HG02759 (cell line): Measurements from ENCODE around the gene CCDC15.

Experiments
- ATAC-seq: cut with Tn5 transposase; IDR thresholded peaks from one replicate; pipeline ENCODE4 v1.9.1; 2021; ENCODE audit warnings: mild to moderate bottlenecking, moderate library complexity; ENCODE audit not compliant: unreplicated experiment

CCDC15 gene

GRCh38 chr11:125062931-125063428, 109.0 kb downstream of the CCDC15 start, which contains the start of gene SLC37A2:
Gene SLC37A2, plus strand, starts transcription at chr11:125063305. Its CDS starts 63 bp downstream, at chr11:125063368.
- ATAC-seq = peak; percentile 90

DNA sequence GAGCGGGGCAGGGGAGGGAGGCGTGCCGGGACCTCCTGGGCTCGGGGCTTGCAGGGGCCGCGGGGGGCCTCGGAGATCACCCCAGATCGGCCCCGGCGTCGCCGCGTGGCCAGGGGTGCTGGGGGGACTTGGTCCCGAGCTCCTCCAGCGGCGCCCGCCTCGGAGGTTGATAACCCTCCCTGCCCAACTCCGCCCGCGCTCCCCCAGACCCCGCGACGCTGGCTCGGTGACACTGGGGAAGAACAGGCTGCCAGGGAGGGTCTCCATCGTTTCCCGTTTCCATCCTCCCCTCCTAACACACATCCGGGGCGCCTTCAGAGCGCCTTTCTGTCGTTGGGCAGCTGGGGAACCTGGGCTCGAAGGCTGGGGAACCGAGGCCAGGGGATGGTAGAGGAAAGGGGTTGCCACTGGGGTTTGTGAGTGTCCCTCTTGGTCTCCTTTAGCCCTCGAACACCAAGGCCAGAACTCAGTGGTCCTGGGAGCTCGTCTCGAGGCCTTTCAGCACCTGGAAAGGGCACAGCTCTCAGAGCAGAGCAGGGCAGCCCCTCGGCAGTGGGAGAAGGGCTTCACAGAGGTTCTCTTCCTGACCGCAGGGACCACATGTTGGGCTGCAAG, 109.5 kb downstream of the CCDC15 start:
- ATAC-seq = peak; percentile 23

DNA sequence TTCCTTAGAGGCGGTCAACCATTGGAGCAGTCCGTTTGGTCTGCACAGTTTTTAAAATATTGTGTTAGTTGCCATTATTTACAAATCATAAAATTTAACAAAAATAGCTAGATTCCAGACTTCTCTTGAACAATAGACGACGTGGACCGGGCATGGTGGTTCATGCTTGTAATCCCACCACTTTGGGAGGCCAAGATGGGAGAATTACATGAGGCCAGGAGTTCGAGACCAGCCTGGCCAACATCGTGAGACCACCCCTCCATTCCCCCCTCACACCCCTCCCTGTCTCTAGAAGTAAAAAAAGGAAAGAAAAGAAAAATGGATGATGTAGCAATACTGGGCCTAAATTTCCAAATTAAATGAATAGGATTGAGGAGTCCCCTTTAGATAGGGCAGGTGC, 110.1 kb downstream of the CCDC15 start:
- ATAC-seq = no peak

DNA sequence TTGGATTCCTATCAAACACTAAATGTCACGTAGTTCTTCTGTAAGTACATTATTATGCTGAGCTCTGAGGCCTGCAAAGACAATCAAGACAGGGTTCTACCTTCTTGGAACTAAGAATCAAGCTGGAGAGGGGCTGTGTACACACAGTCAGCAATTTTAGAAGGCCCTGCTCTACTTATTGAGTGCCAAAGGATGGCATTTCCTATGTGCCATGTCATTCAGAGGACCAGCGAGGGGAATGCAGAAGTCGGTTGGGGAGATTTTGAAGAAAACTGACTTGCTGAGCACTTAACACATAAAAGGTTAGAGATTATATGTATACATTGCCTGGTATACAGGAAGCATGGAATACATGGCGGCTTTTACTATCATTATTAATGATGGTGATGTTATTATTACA, 114.4 kb downstream of the CCDC15 start:
- ATAC-seq = no peak

- no peak for ATAC-seq
These were observed 115.0 kb downstream of the CCDC15 start for GRCh38 chr11:125069008-125069407.

- ATAC-seq = no peak
These were observed 115.8 kb downstream of the CCDC15 start for GRCh38 chr11:125069796-125070195.

DNA sequence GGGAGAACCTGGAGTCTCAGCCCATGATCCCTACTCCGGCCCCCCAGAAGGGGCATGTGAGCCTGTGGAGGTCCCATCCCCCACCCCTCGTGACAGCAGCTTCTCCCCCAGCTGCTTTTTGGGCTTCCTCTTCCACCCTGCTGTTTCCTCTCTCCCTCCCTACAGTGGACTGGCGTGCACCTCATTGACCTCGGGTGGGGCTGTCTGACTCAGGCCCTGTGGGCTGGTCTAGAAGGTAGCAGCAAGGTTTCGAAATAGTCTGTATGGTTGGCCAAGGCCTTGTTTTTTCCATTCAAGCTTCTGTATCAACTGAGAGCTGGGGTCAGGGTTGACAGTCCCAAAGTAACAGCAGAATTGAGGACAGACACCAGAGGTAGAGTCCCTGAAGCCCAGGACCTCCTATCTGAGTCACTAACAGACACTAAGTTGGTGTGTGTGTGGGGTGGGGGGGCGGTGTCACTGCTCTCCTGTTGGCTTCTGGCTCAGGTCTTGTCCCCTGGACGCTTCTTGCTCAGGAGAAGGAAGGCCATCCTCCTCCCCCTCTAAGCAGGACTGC, 116.8 kb downstream of the CCDC15 start:
- peak; percentile 71 for ATAC-seq

DNA sequence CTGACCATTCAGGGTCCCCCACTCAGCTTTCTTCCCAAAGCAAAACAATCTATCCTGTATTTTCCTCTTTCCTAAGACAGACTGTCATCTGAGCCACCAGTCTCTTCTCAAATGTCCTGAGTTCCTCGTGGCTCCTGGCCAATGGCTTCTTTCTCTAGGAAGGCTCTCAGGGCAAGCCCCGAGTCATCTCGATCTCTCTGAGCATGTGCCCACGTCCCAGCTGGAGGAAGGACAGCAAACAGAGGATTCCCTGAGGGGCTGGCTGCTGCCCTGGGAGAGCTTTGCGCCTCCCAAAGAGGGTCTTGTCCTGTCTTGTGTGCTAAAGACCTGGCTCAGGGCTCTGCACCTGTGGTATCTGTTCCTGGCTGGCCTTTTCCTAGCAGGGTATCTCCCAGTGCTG, 117.4 kb downstream of the CCDC15 start:
- ATAC-seq = no peak

DNA sequence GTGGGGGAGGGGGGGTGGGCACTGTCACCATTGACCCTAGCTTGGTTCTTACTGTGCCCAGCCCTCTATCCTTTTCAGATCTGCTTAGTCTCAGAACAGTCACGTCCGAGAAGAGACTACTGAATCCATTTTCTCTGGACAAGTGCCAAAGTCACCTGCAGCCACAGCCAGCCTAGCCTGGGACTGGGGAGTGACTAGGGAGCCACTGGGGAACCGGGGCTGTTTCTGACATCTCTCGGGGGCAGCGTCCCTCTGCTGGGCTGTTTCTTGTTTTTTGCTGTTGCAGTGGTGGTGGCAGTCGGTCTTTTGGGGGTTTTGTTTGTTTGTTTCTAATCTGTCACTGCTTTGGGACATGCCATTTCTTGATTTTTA, 117.8 kb downstream of the CCDC15 start:
- ATAC-seq = no peak

- ATAC-seq = peak; percentile 78
These were observed 118.4 kb downstream of the CCDC15 start for GRCh38 chr11:125072218-125072960.

GRCh38 chr11:125072961-125073590, 119.1 kb downstream of the CCDC15 start:
- no peak for ATAC-seq

- ATAC-seq = no peak
These were observed 119.8 kb downstream of the CCDC15 start for GRCh38 chr11:125073616-125074483.

- ATAC-seq = no peak
These were observed 120.7 kb downstream of the CCDC15 start for GRCh38 chr11:125074511-125075241.

DNA sequence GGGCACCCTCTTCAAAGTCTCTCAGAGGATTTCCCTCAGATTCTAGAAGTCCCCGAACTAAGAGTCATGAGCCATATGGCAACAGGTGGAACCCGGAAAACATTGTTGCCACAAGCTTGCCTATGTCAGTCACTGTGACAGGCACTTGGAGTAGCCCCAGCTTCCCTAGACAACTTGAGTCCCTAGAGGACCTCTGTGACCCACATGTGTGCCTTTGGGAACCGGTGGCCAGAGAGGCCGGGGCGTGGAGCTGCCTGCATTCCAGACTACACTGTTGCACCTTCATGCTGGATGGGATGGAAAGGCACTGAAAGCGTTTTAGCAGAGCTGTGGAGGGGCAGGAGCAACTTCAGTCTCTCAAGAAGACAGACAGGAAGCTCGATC, 121.2 kb downstream of the CCDC15 start:
- ATAC-seq = no peak

- no peak for ATAC-seq
These were observed 121.9 kb downstream of the CCDC15 start for GRCh38 chr11:125075900-125076317.

- no peak for ATAC-seq
These were observed 122.5 kb downstream of the CCDC15 start for GRCh38 chr11:125076378-125076945.

- no peak for ATAC-seq
These were observed 124.0 kb downstream of the CCDC15 start for GRCh38 chr11:125078016-125078415.

DNA sequence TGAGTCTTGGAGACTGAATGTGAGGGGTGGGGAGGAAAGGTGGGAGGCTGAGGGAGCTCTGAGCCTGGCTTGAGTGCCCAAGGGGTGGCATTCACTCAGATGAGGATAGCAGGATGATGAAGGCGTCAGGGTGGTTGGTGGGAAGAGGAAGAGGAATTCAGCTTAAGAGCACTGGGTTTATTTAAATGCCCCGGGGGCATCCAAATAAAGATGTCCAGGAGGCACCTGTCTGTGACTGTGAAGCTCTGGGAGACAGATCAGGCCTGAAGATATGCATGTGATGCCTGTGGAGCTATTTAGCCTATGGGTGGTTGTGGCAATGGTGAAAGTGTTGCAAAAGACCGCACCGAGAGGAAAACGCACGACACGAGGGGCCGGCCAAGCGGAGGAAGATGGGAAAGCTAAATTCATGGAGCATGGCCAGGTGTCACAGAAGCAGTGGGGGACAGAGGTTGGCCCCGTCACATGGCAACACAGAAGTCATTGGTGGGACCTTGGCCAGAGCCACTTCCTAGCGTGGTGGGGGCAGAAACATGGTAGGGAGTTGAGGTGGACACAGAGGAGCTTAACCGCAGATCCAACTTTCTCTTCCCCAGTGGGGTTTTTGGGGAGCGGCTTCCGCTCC, 124.6 kb downstream of the CCDC15 start:
- ATAC-seq = no peak
